SK-N-SH (cell line): Measurements from ENCODE around the gene AMPD2.

Experiments used
- CHD2 ChIP-seq: fragments of 150-350 bp; IDR thresholded peaks from 2 replicates; pipeline ENCODE4 v1.6.1; 2018; ENCODE audit warnings: low read length; ENCODE audit not compliant: partially characterized antibody
- ELF1 ChIP-seq: IDR thresholded peaks from 2 replicates; pipeline ENCODE4 v1.4.0; 2012
- EP300 ChIP-seq, 2 experiments: IDR thresholded peaks; 2 replicates each; pipeline versions ENCODE4 v1.4.0 to v1.6.1; 2012; ENCODE audit warnings: borderline replicate concordance in 1 of 2, low read depth in 1 of 2, low read length in 1 of 2
- FOXM1 ChIP-seq: IDR thresholded peaks from 2 replicates; pipeline ENCODE4 v1.4.0; 2012; ENCODE audit warnings: low read depth, mild to moderate bottlenecking
- GABPA ChIP-seq: IDR thresholded peaks from 2 replicates; pipeline ENCODE4 v1.4.0; 2012; ENCODE audit warnings: low read depth, mild to moderate bottlenecking
- MAX ChIP-seq: IDR thresholded peaks from 2 replicates; pipeline ENCODE4 v1.4.0; 2012; ENCODE audit warnings: low read depth
- MXI1 ChIP-seq: IDR thresholded peaks from 2 replicates; pipeline ENCODE4 v1.6.1; 2012; ENCODE audit warnings: mild to moderate bottlenecking, low read depth, low read length, improper control_type of control experiment
- POLR2AphosphoS5 ChIP-seq: IDR thresholded peaks from 2 replicates; pipeline ENCODE4 v1.6.1; 2012; ENCODE audit warnings: low read depth, low read length
- RFX5 ChIP-seq: IDR thresholded peaks from 2 replicates; pipeline ENCODE4 v1.6.1; 2012; ENCODE audit warnings: mild to moderate bottlenecking, improper control_type of control experiment, low read length
- YY1 ChIP-seq: IDR thresholded peaks from 2 replicates; pipeline ENCODE4 v1.4.0; 2012; ENCODE audit warnings: low read depth, mild to moderate bottlenecking
- TF ChIP-seq, protein P1 (sequence below): fragments of 200-600 bp; sonication (generic); IDR thresholded peaks from 2 replicates; pipeline ENCODE4 v1.6.1; 2017; ENCODE audit warnings: antibody characterized with exemption, mild to moderate bottlenecking, moderate library complexity

DNA sequence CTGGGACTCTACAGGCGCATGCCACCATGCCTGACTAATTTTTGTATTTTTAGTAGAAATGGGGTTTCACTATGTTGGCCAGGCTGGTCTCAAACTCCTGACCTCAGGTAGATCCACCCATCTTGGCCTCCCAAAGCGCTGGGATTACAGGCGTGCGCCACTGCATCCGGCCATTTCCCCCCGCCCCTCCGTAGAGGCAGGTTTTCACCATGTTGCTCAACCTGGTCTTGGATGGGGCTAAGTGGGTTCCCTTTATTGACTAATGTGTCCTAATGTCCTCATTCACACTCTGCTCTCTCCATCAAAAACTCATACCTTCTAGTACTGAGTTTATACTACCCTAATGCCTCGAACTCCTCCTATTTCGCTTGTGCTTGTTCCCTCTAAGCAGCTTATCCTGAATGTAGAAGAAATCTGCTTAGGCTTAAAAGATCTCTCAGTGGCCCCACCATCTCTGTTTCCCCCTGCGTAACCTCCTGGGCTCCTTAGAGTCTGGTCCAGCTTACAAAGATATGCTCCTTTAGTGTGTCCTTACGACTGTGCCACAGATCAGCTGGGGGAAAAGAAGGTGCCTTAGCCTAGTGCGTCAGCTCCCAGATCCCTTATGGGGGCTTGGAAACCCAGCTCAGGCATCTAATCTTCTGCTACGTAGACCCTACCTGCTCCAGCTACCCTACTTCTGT lies 8.2 kb upstream of the AMPD2 start:
- no peak for TF ChIP-seq MAX
- TF ChIP-seq CHD2: no peak
- no peak for TF ChIP-seq EP300 (IDR thresholded peaks at IDR 0.05; ENCODE audit: borderline replicate concordance in 1 of 2, low read depth in 1 of 2, low read length in 1 of 2)
- TF ChIP-seq, protein P1, sequence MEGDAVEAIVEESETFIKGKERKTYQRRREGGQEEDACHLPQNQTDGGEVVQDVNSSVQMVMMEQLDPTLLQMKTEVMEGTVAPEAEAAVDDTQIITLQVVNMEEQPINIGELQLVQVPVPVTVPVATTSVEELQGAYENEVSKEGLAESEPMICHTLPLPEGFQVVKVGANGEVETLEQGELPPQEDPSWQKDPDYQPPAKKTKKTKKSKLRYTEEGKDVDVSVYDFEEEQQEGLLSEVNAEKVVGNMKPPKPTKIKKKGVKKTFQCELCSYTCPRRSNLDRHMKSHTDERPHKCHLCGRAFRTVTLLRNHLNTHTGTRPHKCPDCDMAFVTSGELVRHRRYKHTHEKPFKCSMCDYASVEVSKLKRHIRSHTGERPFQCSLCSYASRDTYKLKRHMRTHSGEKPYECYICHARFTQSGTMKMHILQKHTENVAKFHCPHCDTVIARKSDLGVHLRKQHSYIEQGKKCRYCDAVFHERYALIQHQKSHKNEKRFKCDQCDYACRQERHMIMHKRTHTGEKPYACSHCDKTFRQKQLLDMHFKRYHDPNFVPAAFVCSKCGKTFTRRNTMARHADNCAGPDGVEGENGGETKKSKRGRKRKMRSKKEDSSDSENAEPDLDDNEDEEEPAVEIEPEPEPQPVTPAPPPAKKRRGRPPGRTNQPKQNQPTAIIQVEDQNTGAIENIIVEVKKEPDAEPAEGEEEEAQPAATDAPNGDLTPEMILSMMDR: no peak
- no peak for TF ChIP-seq GABPA
- no peak for TF ChIP-seq POLR2AphosphoS5
- no peak for TF ChIP-seq FOXM1
- TF ChIP-seq ELF1: no peak
- TF ChIP-seq MXI1: no peak
- no peak for TF ChIP-seq YY1
- TF ChIP-seq RFX5: no peak
